Fibroblast of pulmonary artery (primary cell): ENCODE results near the gene FAM227B.

Source experiments
- DNase-seq: peaks from one replicate; pipeline ENCODE4 v3.0.0-alpha.2; 2010; ENCODE audit warnings: low read depth
- H3K4me3 ChIP-seq: replicated peaks from 2 replicates; pipeline ENCODE4 v1.5.1; 2011; ENCODE audit warnings: low read depth, mild to moderate bottlenecking, control low read depth, low read length, moderate library complexity
- TF ChIP-seq, protein P1 (sequence below): IDR thresholded peaks from 2 replicates; pipeline ENCODE4 v1.5.1; 2011; ENCODE audit warnings: mild to moderate bottlenecking, control low read depth, low read length, inconsistent platforms; ENCODE audit errors: missing control alignments

The FAM227B gene

DNA sequence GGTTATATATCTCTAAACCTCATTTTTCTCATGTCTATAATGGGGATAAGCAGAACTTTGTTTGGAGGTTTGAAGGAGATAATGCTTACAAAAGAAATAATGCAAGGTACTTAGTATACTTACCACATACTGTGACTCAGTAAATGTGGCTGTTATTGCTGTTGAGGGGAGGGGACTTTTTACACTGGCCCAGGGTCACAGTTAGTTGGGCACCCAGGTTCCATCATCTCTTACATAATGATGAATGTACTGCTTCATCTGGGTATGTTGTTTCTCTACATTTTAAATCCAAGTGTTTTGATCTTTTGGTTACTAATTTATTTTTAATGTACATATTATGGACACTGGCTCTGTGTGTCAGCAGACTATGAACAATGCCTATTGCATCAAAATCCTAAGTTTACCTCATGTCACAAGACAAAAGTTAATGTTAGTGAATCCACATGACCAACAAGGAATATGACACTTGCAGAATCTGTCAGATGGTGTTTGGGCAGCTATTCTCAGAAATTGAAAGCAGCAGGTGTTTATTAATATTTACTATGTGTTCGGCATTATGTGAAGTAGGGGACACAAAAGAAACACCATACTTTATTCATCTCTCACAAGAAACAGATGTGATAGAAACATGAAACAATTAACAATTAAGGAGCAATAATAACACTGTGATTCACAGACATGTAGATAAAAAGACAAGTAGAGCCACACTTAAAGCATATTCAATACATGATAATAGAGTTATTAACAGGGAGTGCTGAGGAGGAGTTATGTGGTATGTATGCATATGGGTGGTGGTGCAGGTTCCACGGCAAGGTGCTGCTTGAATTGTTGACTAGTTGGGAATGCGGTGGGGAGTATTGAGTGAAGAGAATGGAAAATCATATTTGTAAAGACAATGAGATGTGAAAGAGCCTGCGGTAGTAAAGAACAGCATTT, 340.8 kb downstream of the FAM227B start:
- no peak for DNase-seq
- H3K4me3 ChIP-seq: no peak overlapping the region
- TF ChIP-seq, protein P1, sequence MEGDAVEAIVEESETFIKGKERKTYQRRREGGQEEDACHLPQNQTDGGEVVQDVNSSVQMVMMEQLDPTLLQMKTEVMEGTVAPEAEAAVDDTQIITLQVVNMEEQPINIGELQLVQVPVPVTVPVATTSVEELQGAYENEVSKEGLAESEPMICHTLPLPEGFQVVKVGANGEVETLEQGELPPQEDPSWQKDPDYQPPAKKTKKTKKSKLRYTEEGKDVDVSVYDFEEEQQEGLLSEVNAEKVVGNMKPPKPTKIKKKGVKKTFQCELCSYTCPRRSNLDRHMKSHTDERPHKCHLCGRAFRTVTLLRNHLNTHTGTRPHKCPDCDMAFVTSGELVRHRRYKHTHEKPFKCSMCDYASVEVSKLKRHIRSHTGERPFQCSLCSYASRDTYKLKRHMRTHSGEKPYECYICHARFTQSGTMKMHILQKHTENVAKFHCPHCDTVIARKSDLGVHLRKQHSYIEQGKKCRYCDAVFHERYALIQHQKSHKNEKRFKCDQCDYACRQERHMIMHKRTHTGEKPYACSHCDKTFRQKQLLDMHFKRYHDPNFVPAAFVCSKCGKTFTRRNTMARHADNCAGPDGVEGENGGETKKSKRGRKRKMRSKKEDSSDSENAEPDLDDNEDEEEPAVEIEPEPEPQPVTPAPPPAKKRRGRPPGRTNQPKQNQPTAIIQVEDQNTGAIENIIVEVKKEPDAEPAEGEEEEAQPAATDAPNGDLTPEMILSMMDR: no peak

DNA sequence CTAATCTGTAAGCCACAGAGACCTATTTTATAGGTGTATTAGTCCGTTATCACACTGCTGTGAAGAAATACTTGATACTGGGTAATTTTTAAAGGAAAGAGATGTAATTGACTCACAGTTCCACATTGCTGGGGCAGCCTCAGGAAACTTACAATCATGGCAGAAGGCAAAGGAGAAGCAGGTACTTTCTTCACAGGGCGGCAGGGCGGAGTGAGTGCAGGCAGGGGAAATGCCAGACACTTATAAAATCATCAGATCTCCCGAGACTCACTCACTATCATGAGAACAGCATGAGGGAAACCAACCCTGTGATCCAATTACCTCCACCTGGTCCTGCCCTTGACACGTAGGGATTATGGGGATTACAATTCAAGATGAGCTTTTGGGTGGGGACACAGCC, 341.9 kb downstream of the FAM227B start:
- TF ChIP-seq, protein P1: no peak
- DNase-seq: no peak
- no peak overlapping the region for H3K4me3 ChIP-seq
